Activated T-cell treated with anti-CD3 and anti-CD28 coated beads, Interleukin-2, amount 50 U/mL, for 4 hours (primary cell): ENCODE results near the gene FAM120AOS. TPM values are rescaled to one million over a fixed set of nuclear protein-coding genes. Genes with fewer than 3 reads are reported as not detected.

Source experiments
- ATAC-seq, 2 donors: fragments of 200-7000 bp; cut with Tn5 transposase; one replicate each; pipeline ENCODE4 v1.10.0; 2021
- DNase-seq: peaks from one replicate; pipeline ENCODE4 v3.0.0-alpha.2; 2020
- H3K27me3 Mint-ChIP-seq: one replicate; pipeline ENCODE4 v1.8.0; 2021; ENCODE audit warnings: low read depth, mixed read lengths
- H3K36me3 Mint-ChIP-seq: one replicate; pipeline ENCODE4 v1.8.0; 2022; ENCODE audit warnings: mixed read lengths; ENCODE audit not compliant: insufficient read depth
- H3K4me1 Mint-ChIP-seq: one replicate; pipeline ENCODE4 v1.8.0; 2021; ENCODE audit warnings: low read depth, mixed read lengths
- H3K4me3 Mint-ChIP-seq: one replicate; pipeline ENCODE4 v1.8.0; 2021; ENCODE audit warnings: mild to moderate bottlenecking, moderate library complexity, mixed read lengths
- H3K9me3 Mint-ChIP-seq: one replicate; pipeline ENCODE4 v1.8.0; 2021; ENCODE audit warnings: mixed read lengths
- total RNA-seq, 3 donors: library from RNA; stranded (reverse); gene quantifications; one replicate each; pipeline ENCODE4 v1.2.1, GENCODE V29; 2021

The FAM120AOS gene
- total RNA-seq: 10 to 100 TPM; 30.5 to 36.8 (median 34.4) TPM

DNA sequence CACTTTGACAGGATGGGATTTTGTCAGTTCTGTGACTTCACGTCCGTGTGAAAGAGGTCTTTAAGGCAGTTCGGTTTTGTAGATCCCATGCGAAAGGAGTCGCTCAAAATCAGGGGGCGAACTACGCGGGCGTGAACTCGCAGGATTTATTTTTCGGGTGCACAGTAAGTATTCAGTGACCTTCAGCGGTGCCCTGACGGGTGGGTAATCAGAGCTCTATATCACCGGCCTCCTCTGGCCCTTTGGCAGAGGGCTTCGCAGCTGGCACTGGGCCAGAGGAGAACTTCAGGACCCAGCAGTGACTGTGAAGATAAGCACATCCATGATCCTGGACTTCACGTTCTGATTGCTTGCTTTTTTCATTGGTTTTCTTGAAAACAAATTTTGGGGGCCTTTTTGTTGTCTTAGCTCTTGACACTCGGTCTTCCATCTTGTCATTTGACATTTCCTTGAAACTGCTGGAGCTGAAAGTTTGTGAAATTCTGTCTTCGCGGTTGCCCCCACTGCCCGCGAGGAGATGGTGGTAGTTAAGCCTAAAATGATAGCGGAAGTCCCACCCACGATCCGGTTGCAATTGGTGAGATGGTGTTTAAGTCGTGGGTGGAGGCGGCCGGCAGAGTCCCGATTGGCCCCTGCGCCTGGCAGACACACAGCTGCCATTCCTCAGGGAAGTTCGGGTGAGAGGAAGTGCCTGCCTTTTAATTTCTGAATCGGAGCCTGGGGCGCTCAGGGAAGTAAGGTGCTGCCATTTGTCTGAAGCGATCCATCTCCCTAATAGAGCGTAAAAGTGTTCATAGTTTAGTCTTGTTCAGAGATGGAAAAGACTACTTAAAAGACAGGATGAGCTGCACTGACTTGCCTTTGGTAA is at the start of gene FAM120AOS:
TSS of gene FAM120AOS (minus strand) at position 535 of the 868 bp plus-strand sequence. CDS start 872 bp downstream, outside the sequence.
- H3K4me1 Mint-ChIP-seq: peaks cover 53% of the 10 kb centered on the region
- H3K27me3 Mint-ChIP-seq: no peaks in the 10 kb centered on the region
- H3K36me3 Mint-ChIP-seq: peaks cover 11% of the 10 kb centered on the region
- no peaks in the 10 kb centered on the region for H3K9me3 Mint-ChIP-seq
- ATAC-seq (peak; percentile 64 to 68), DNase-seq (peak; percentile 72)
- H3K4me3 Mint-ChIP-seq: peak within 1 kb of the TSS; percentile 89

DNA sequence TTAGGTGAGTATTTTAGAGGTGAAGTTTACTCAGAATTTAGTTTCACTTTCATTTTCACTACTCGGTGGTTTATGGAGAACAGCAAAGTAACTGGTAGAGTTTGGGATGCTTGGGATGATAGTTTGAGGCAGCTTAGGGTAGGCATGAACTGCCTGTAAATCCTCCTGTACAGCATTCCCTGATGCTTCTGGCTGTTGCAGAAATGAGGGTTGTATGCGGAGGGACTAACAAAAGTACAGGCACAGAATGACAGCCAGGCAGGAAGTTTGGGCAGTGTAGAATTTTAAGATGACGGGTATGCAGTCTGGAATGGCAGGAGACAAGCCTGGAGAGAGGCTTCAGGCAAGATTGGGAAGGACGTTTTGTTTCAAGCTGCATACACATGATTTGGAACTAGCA is 48.0 kb upstream of the FAM120AOS start:
- no peaks in the 10 kb centered on the region for H3K27me3 Mint-ChIP-seq
- peak overlapping the region; percentile 78 for H3K4me3 Mint-ChIP-seq
- DNase-seq (no peak), ATAC-seq (peak; percentile 25 to 30)
- H3K36me3 Mint-ChIP-seq: peaks cover 58% of the 10 kb centered on the region
- no peaks in the 10 kb centered on the region for H3K9me3 Mint-ChIP-seq
- peaks cover 60% of the 10 kb centered on the region for H3K4me1 Mint-ChIP-seq

DNA sequence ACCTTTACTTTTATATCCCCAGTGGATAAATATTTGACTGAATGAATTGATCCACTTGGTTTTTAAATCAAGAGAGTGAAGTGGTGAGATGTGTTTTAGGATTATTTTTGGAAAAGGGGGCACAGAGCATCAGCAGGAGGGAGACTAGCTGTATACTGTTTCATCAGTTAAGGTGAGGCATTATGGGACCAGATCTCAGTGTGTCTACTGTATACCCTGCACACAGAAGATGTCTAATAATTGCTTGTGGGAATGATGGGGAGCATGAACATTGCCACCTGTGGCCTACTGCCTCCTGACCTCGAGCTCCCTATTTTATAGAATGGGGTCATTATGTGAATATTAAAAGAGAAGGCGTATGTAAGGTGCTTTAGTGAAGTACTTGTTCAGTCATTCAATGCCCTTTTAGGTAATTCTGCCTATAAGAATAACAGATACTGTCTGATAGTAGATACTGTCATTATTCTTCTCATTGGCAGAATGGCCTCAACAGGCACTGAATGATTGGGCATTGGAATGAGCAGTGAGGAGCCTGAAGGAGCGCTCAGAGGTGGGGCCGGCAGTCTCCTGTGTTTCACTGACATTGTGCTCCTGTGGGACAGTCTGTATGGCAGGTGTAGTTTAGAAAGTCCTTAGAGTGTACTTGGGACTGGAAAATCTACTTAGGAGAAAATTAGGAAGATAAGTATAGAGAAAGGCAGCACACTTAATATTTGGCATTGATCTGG is 47.4 kb upstream of the FAM120AOS start:
- peaks cover 59% of the 10 kb centered on the region for H3K36me3 Mint-ChIP-seq
- peak overlapping the region; percentile 78 for H3K4me3 Mint-ChIP-seq
- DNase-seq: no peak
- ATAC-seq: no peak
- peaks cover 55% of the 10 kb centered on the region for H3K4me1 Mint-ChIP-seq
- no peaks in the 10 kb centered on the region for H3K27me3 Mint-ChIP-seq
- no peaks in the 10 kb centered on the region for H3K9me3 Mint-ChIP-seq

DNA sequence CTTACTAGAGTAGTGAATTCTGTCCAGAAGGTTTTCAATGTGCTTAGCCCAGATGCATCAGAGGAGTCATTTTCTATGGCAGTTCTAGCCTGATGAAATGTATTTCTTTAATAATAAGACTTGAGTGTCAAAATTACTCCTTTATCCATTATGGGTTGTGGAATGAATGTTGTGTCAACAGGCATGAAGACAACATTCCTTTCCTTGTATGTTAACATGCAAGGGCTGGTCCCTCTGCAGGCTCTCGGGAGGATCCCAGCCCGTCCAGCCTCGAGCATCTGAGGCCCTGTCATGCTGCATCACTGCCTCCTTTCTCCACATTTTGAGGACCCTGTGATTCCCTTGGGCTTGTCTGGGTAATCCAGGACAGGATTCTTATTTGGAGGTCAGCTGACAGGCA is 42.9 kb upstream of the FAM120AOS start:
- ATAC-seq (no peak), DNase-seq (no peak)
- no peak overlapping the region for H3K4me3 Mint-ChIP-seq
- peaks cover 28% of the 10 kb centered on the region for H3K4me1 Mint-ChIP-seq
- no peaks in the 10 kb centered on the region for H3K27me3 Mint-ChIP-seq
- no peaks in the 10 kb centered on the region for H3K9me3 Mint-ChIP-seq
- peaks cover 49% of the 10 kb centered on the region for H3K36me3 Mint-ChIP-seq

DNA sequence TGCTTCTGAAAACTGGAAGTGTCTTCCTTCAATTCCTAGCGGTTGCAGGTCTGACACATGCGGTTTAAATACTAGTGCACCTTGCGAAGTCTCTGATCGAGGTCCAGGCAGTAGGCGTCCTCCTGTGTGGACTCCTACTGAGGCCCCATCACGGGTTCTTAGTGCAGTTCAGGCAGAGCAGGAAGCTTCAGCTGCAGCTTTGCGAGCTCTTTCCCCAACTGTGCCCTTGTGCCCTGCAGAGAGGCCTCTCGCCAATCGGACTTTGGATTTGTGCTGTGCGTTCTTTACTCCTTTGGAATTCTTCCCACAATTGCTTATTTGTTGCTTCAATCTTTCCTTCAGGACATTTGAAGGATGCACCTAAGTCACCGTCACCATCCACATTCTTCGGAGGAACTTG is 40.6 kb upstream of the FAM120AOS start:
- Mint-ChIP-seq H3K36me3 (peaks cover 36% of the 10 kb centered on the region), H3K27me3 (no peaks in the 10 kb centered on the region), H3K4me3 (no peak overlapping the region)

DNA sequence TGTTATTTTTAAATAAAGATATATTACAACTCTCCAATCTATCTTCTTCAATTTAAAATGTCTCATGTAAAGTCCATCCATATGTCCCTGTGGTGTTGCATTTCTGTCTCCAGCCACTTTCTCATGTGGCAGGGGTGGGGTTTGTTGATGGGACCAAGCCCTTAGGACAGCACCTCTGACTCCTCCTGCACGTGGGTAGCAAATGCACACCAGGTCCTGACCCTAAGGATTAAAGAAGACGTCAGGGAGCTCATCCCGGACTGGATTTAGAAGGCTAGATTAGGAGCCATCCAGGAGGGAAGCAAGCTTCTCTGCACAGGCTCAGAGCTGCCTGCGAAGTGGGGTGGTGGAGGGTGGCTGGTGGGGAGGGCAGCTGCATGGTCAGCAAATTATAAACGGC is 38.9 kb upstream of the FAM120AOS start:
- H3K4me3 Mint-ChIP-seq: no peak overlapping the region
- H3K4me1 Mint-ChIP-seq: peaks cover 19% of the 10 kb centered on the region
- H3K36me3 Mint-ChIP-seq: peaks cover 36% of the 10 kb centered on the region

More for the DNA sequence above, 40.6 kb upstream of the FAM120AOS start:
- no peaks in the 10 kb centered on the region for H3K9me3 Mint-ChIP-seq
- H3K4me1 Mint-ChIP-seq: peaks cover 13% of the 10 kb centered on the region
- ATAC-seq: no peak
- DNase-seq: no peak

DNA sequence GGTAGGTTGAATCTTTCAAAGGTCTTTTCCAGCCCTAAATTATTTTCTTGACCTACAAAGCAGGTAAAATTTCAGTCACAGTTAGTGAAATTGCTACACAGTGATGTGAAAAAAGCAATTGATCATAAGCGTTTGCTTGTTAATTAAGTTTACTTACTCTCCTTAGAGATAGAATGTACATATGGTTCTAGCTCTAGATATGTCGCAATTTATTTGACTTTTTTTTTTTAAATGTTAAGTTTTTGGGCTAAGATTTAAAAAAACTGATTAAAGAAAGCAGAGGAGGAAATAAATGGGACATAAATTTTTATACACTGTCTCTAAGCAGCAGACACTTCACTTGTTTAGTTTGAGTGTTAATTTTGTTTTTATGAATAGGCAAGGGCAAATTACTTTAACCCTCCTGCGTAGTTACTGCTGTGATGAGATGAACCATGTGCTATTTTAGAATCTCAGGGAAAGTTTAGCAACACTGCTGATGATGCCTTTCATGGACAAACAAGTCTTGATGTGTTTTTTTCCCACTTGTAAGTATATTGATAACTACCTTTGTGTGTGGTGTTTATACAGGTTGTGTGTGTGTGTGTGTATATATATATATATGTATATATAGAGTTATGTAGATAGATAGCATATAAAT is 38.3 kb upstream of the FAM120AOS start:
- Mint-ChIP-seq H3K9me3 (no peaks in the 10 kb centered on the region), H3K27me3 (no peaks in the 10 kb centered on the region), H3K36me3 (peaks cover 33% of the 10 kb centered on the region), H3K4me3 (no peak overlapping the region), H3K4me1 (peaks cover 22% of the 10 kb centered on the region)
- ATAC-seq (no peak), DNase-seq (no peak)

More for the DNA sequence above, 38.9 kb upstream of the FAM120AOS start:
- DNase-seq (no peak), ATAC-seq (no peak)
- no peaks in the 10 kb centered on the region for H3K27me3 Mint-ChIP-seq
- no peaks in the 10 kb centered on the region for H3K9me3 Mint-ChIP-seq

DNA sequence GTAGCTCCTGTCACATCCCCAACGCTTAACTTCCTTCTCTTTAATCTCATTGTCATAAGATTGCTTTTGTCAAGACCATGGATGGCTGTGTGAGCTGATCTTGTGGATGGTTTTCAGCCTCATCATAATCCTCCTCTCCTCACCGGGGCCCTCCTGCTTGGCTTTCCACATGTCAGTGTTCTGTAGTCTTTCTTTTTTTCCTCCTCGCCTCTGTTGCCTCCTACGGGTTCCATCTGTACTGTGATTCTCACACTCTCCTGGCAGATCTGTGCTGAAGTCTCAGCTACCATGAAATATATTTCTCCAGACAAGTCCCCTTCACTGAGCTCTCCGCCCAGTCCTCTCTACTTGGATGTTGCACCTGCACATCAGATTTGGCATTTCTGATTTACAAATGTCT is 34.9 kb upstream of the FAM120AOS start:
- Mint-ChIP-seq H3K27me3 (no peaks in the 10 kb centered on the region), H3K36me3 (peaks cover 32% of the 10 kb centered on the region), H3K4me1 (peaks cover 23% of the 10 kb centered on the region), H3K9me3 (no peaks in the 10 kb centered on the region), H3K4me3 (no peak overlapping the region)
- no peak for ATAC-seq
- no peak for DNase-seq

DNA sequence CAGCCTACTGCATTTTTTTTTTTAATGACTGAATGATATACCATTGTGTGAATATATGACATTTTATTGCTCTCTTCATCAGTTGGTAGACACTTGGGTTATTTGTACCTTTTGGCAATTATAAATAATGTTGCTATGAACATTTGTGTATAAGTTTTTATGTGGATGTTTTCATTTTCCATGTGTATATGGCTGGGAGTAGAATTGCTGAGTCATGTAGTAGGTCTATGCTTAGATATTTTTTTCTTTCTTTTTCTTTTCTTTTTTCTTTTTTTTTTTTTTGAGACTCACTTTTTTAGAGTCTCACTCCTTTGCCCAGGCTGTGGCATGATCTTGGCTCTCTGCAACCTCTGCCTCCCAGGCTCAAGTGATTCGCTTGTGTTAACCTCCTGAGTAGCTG is 32.9 kb upstream of the FAM120AOS start:
- Mint-ChIP-seq H3K9me3 (no peaks in the 10 kb centered on the region), H3K4me3 (no peak overlapping the region), H3K36me3 (peaks cover 39% of the 10 kb centered on the region), H3K27me3 (no peaks in the 10 kb centered on the region), H3K4me1 (peaks cover 27% of the 10 kb centered on the region)
- no peak for DNase-seq
- ATAC-seq: no peak

DNA sequence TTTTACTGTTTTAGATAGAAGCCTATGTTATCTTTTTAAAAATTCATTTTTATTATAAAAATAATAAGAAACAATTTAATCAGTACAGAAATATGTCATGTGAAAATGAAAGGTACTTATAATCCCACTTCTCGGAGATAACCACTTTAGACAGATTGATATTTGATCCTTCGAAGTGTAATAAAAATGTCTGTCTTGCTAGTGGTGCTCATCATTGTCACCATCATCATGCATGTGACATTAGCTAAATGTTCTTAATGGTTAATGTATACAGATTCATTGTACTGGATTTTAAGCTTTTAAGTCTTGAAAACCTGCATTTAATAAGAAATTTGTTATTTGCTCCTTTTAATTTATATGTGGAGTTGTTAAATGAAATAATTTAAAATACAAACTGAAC is 30.1 kb upstream of the FAM120AOS start:
- Mint-ChIP-seq H3K36me3 (peaks cover 43% of the 10 kb centered on the region), H3K4me1 (peaks cover 28% of the 10 kb centered on the region), H3K9me3 (no peaks in the 10 kb centered on the region), H3K27me3 (no peaks in the 10 kb centered on the region), H3K4me3 (no peak overlapping the region)
- ATAC-seq (no peak), DNase-seq (no peak)

DNA sequence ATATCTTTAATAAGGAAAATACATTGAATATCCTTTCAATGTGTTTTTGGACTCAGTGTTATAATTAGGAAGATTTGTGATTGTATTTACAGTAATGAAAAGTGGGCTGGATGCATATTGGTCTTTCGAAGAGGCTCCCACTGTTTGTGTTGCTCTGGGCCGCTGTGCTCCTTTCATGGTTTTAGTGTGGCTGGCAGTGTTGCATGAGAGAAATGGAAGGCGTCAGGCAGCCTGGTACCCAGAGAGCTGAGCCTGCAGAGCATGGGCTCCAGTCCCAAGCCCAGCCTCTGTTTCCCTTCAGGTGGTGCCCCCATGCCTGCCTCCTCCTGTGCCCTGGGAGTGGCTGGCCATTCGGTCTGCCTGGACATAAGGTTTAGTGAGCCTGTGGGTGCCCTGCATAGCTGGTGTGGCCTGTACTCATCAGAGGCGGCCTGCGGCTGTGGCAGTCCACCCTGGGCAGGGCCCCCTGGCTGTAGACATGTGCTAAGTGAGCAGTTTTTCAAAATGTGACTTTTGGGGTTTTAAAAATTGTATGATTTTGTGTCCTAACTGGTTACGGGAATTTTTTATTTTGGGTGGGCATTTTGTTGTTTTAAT is 27.4 kb upstream of the FAM120AOS start:
- no peak for DNase-seq
- H3K36me3 Mint-ChIP-seq: peaks cover 34% of the 10 kb centered on the region
- no peaks in the 10 kb centered on the region for H3K27me3 Mint-ChIP-seq
- H3K4me1 Mint-ChIP-seq: peaks cover 19% of the 10 kb centered on the region
- H3K4me3 Mint-ChIP-seq: no peak overlapping the region
- no peaks in the 10 kb centered on the region for H3K9me3 Mint-ChIP-seq
- no peak for ATAC-seq

DNA sequence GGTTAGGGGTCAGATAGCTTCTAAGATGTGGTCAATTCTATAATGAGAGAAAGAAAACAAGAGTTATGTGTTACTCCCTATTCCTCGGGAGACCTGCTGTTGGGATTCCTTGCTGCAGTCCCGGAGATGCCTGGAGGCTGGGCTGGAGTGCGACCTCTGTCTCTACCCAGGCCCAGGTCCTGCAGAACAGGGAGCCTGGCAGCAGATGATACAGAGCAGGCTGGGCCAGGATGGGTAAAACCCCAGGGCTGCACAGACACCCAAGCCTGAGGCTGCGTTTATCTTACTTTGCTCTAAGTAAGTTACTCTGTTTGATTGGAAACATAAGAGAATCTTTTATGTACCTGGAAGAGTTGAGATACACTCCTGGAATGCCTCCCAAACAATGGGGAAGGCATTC is 26.9 kb upstream of the FAM120AOS start:
- DNase-seq: no peak
- H3K9me3 Mint-ChIP-seq: no peaks in the 10 kb centered on the region
- H3K4me3 Mint-ChIP-seq: no peak overlapping the region
- no peak for ATAC-seq
- H3K27me3 Mint-ChIP-seq: no peaks in the 10 kb centered on the region
- peaks cover 25% of the 10 kb centered on the region for H3K4me1 Mint-ChIP-seq
- H3K36me3 Mint-ChIP-seq: peaks cover 34% of the 10 kb centered on the region

DNA sequence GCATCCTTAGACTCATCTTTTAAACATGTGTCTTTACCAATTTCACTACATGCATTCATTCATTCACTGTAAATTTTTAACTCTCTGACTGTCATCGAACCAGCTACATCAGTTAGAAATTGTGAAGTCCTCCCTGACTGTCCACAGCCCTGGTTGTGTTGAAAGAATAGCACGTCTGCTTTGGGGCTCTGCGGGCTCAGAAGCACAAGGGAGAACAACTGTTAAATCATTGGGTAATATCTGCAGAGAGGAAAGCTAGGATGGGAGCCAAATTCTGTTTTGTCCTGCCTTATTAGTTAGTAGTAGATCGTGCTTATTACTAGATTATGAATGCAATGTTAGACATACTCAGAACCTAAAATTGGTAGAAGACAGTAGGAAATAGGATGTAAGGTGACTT is 26.3 kb upstream of the FAM120AOS start:
- Mint-ChIP-seq H3K27me3 (no peaks in the 10 kb centered on the region), H3K36me3 (peaks cover 32% of the 10 kb centered on the region), H3K4me3 (no peak overlapping the region), H3K4me1 (peaks cover 27% of the 10 kb centered on the region), H3K9me3 (no peaks in the 10 kb centered on the region)
- DNase-seq: no peak
- no peak for ATAC-seq

DNA sequence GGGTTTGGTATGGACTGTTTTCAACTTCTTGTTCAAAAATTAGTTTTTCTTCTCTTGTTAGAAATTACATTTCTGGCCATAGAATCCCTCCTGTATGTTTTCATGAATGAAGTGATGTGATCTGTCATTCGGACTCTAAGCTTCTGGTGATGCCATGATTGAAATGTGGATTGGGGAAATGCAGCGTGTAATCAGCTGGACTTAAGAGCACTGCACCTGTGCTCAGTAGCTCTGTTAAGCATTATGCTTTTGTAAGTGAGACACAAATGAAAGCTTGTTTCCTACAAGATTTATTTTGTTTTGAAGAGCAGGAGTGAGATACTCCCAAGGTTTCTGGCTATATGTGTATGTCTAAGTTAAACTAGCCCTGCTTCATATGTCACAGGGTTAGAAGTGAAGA is 24.0 kb upstream of the FAM120AOS start:
- no peak for ATAC-seq
- peaks cover 26% of the 10 kb centered on the region for H3K4me1 Mint-ChIP-seq
- peaks cover 28% of the 10 kb centered on the region for H3K36me3 Mint-ChIP-seq
- H3K27me3 Mint-ChIP-seq: no peaks in the 10 kb centered on the region
- H3K4me3 Mint-ChIP-seq: no peak overlapping the region
- no peak for DNase-seq
- no peaks in the 10 kb centered on the region for H3K9me3 Mint-ChIP-seq
